GM04503 (cell line): ENCODE data around the gene PTPRD.
"Not testable (repeated sequence)": the region's sequence is repeated elsewhere in the genome, so short reads cannot be mapped to it uniquely, and the experiment has no call there.

Experiments
- DNase-seq: peaks from one replicate; pipeline ENCODE4 v3.0.0-alpha.2; 2012; ENCODE audit warnings: low read depth

PTPRD gene

GRCh38 chr9:8723195-8723594 is 1889.6 kb downstream of the PTPRD start:
- DNase-seq: no peak

- DNase-seq: no peak
These were observed 1892.8 kb downstream of the PTPRD start for GRCh38 chr9:8719833-8720486.

- no peak for DNase-seq
These were observed 1894.6 kb downstream of the PTPRD start for GRCh38 chr9:8718121-8718725.

- DNase-seq: no peak
These were observed 1895.7 kb downstream of the PTPRD start for GRCh38 chr9:8717146-8717545.

GRCh38 chr9:8715788-8716187 is 1897.0 kb downstream of the PTPRD start:
- DNase-seq: no peak

- DNase-seq: no peak
These were observed 1899.0 kb downstream of the PTPRD start for GRCh38 chr9:8713811-8714165.

GRCh38 chr9:8713149-8713810 is 1899.5 kb downstream of the PTPRD start:
- DNase-seq: no peak

GRCh38 chr9:8709731-8710130 is 1903.1 kb downstream of the PTPRD start:
- no peak for DNase-seq

- no peak for DNase-seq
These were observed 1904.1 kb downstream of the PTPRD start for GRCh38 chr9:8708728-8709127.

- no peak for DNase-seq
These were observed 1905.8 kb downstream of the PTPRD start for GRCh38 chr9:8706998-8707397.

GRCh38 chr9:8706531-8706930 is 1906.3 kb downstream of the PTPRD start:
- DNase-seq: no peak

GRCh38 chr9:8705861-8706260 is 1906.9 kb downstream of the PTPRD start:
- no peak for DNase-seq

GRCh38 chr9:8703904-8704303 is 1908.9 kb downstream of the PTPRD start:
- no peak for DNase-seq

GRCh38 chr9:8701904-8702303 is 1910.9 kb downstream of the PTPRD start:
- DNase-seq: no peak

GRCh38 chr9:8697565-8697964 is 1915.2 kb downstream of the PTPRD start:
- DNase-seq: not testable (repeated sequence)

- DNase-seq: no peak
These were observed 1916.3 kb downstream of the PTPRD start for GRCh38 chr9:8696516-8696915.

- no peak for DNase-seq
These were observed 1917.7 kb downstream of the PTPRD start for GRCh38 chr9:8694983-8695588.

- DNase-seq: no peak
These were observed 1919.3 kb downstream of the PTPRD start for GRCh38 chr9:8693464-8693863.

GRCh38 chr9:8686516-8686915 is 1926.3 kb downstream of the PTPRD start:
- no peak for DNase-seq

- no peak for DNase-seq
These were observed 1927.0 kb downstream of the PTPRD start for GRCh38 chr9:8685825-8686224.

GRCh38 chr9:8684978-8685708 is 1927.7 kb downstream of the PTPRD start:
- no peak for DNase-seq

- DNase-seq: no peak
These were observed 1929.3 kb downstream of the PTPRD start for GRCh38 chr9:8683496-8683895.

- no peak for DNase-seq
These were observed 1932.1 kb downstream of the PTPRD start for GRCh38 chr9:8680658-8681057.
